Natural killer cell (primary cell): Measurements from ENCODE around the gene SLC26A3. TPM values are rescaled to one million over a fixed set of nuclear protein-coding genes. Genes with fewer than 3 reads are reported as not detected.

ENCODE experiments used
- ATAC-seq, 3 donors: fragments of 150-1000 bp in 2 of 3; fragments of 200-7000 bp in 1 of 3; cut with Tn5 transposase; 1 replicate in 1 of 3; 2 replicates in 2 of 3; pipeline ENCODE4 v1.10.0; 2021; ENCODE audit warnings: mild to moderate bottlenecking in 2 of 3, moderate library complexity in 2 of 3
- DNase-seq, 2 donors: peaks; one replicate each; pipeline versions ENCODE4 v3.0.0 to v3.0.0-alpha.2; 2013 to 2021; ENCODE audit warnings: mixed read lengths in 1 of 2
- H3K27ac ChIP-seq: one replicate; pipeline ENCODE4 v1.5.1; 2013; ENCODE audit warnings: mild to moderate bottlenecking, low read length
- H3K27me3 ChIP-seq: one replicate; pipeline ENCODE4 v1.6.1; 2013; ENCODE audit warnings: low read length; ENCODE audit not compliant: control insufficient read depth, insufficient read depth
- H3K36me3 ChIP-seq: one replicate; pipeline ENCODE4 v1.6.1; 2013; ENCODE audit warnings: low read length; ENCODE audit not compliant: control insufficient read depth, insufficient read depth
- H3K4me1 ChIP-seq: one replicate; pipeline ENCODE4 v1.6.1; 2013; ENCODE audit warnings: low read length; ENCODE audit not compliant: control insufficient read depth, insufficient read depth
- H3K4me3 ChIP-seq: one replicate; pipeline ENCODE4 v1.5.1; 2013; ENCODE audit warnings: low read length
- H3K9me3 ChIP-seq: one replicate; pipeline ENCODE4 v1.6.1; 2013; ENCODE audit warnings: low read length; ENCODE audit not compliant: control insufficient read depth, insufficient read depth
- H3K27ac Mint-ChIP-seq, 2 donors: one replicate each; pipeline ENCODE4 v1.8.0; 2022; ENCODE audit warnings: mild to moderate bottlenecking in 2 of 2, mixed read lengths in 2 of 2, moderate library complexity in 1 of 2
- H3K27me3 Mint-ChIP-seq, 2 donors: one replicate each; pipeline ENCODE4 v1.8.0; 2022; ENCODE audit warnings: low read depth in 2 of 2, mixed read lengths in 2 of 2
- H3K36me3 Mint-ChIP-seq: one replicate; pipeline ENCODE4 v1.8.0; 2022; ENCODE audit warnings: mixed read lengths
- H3K4me1 Mint-ChIP-seq, 2 donors: one replicate each; pipeline ENCODE4 v1.8.0; 2022; ENCODE audit warnings: mixed read lengths in 2 of 2
- H3K4me3 Mint-ChIP-seq: one replicate; pipeline ENCODE4 v1.8.0; 2022; ENCODE audit warnings: mild to moderate bottlenecking, moderate library complexity, mixed read lengths
- H3K9me3 Mint-ChIP-seq, 2 donors: one replicate each; pipeline ENCODE4 v1.8.0; 2022; ENCODE audit warnings: mixed read lengths in 2 of 2
- WGBS: methylation state at CpG from one replicate; pipeline ENCODE4 v1.1.7; 2013; ENCODE audit warnings: missing lambda C conversion rate; ENCODE audit not compliant: insufficient coverage; 5-methylcytosine and 5-hydroxymethylcytosine counted together
- intact Hi-C: fragments of 100-400 bp; cut with micrococcal nuclease; formaldehyde crosslinking; loops from one replicate; pipeline ENCODE4 v1.14.2; 2022
- total RNA-seq, 4 donors: library from RNA; stranded (reverse); fragments of 120-200 nt in 1 of 4; gene quantifications; one replicate each; pipeline versions ENCODE4 v1.2.3 to v1.2.4, GENCODE V29; 2013 to 2022
- TF ChIP-seq, protein P1 (sequence below): fragments of 200-600 bp; IDR thresholded peaks from one replicate; pipeline ENCODE4 v1.8.0; 2022; ENCODE audit warnings: antibody characterized with exemption

Gene SLC26A3
- total RNA-seq, 3 donors from 2014 or later (not counting 1 experiment from before 2014, with no cell fraction given) = not detected

DNA sequence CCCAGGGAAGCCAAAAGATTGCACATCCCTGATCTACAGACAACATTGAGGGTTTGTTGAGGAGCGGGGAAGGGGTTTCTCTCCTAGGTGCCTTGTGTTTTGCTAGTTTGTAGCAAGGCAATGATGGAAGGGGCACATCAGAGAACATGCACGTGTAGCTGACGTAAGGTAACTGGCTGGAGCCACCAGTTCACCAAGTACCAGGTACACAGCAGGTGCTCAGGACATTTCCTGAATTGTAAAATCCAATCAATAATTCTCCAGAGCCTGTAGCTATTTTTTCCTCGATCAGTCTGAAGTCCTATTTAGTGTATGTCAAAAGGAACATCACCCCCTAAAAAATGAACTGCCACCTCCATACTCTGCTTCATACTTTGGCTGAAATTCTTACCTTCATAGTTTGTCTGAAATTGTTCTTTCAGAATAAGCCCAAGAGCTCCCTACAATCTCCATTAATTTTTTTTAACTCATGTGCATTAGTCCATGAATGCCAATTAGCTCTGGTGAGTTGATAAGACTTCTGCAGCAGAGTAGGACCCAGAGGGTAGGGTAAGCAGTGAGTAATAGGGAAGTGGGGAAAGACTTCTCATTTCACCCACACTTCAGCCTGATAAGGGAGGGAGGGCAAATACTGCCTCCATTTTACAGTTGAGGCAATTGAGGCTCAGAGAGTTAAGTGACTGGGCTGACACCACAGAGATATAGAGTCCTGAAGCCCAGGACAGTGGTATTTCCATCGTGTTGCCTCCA lies 36.0 kb upstream of the SLC26A3 start:
- ATAC-seq (no peak), DNase-seq (no peak)
- Histone ChIP-seq H3K9me3 (no peaks in the 10 kb centered on the region), H3K27ac (no peak overlapping the region), H3K36me3 (no peaks in the 10 kb centered on the region), H3K4me3 (no peak overlapping the region), H3K27me3 (no peaks in the 10 kb centered on the region), H3K4me1 (no peaks in the 10 kb centered on the region)
- no peak overlapping the region for H3K4me3 Mint-ChIP-seq
- H3K4me1 Mint-ChIP-seq = no peaks in the 10 kb centered on the region
- peaks cover 0 to 7% of the 10 kb centered on the region in 2 donors for H3K27me3 Mint-ChIP-seq
- H3K27ac Mint-ChIP-seq = no peak overlapping the region
- no peaks in the 10 kb centered on the region for H3K36me3 Mint-ChIP-seq
- peaks cover 0 to 3% of the 10 kb centered on the region in 2 donors for H3K9me3 Mint-ChIP-seq
- TF ChIP-seq, protein P1, sequence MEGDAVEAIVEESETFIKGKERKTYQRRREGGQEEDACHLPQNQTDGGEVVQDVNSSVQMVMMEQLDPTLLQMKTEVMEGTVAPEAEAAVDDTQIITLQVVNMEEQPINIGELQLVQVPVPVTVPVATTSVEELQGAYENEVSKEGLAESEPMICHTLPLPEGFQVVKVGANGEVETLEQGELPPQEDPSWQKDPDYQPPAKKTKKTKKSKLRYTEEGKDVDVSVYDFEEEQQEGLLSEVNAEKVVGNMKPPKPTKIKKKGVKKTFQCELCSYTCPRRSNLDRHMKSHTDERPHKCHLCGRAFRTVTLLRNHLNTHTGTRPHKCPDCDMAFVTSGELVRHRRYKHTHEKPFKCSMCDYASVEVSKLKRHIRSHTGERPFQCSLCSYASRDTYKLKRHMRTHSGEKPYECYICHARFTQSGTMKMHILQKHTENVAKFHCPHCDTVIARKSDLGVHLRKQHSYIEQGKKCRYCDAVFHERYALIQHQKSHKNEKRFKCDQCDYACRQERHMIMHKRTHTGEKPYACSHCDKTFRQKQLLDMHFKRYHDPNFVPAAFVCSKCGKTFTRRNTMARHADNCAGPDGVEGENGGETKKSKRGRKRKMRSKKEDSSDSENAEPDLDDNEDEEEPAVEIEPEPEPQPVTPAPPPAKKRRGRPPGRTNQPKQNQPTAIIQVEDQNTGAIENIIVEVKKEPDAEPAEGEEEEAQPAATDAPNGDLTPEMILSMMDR = no peak
- WGBS = 84% methylated on average over 5 of the region's 5 CpGs
- intact Hi-C loops = no loop called here

DNA sequence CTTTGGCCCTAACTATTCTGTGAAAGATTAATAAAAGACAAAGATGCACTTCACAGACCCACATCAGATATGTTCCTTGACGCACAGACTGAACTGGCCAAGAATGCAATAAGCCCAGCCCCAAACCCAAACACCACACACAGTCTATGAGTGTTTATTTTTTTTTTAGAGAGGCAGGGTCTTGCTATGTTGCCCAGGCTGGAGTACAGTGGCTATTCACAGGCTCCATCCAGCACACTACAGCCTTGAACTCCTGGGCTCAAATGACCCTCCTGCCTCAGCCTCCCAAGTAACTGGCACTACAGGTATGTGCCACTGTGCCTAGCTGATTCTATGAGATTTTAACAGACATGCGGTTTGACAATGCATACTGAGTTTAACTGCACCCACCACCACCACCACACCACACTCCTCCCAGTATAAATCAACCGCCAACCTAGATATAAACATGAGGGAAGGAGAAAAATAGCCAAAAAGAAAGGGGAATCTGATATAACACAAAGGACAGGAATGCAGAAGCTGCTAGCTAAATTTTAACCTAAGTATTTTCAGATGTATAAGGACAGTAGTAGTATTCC lies 35.1 kb upstream of the SLC26A3 start:
- DNase-seq = no peak
- Mint-ChIP-seq H3K27ac (no peak overlapping the region), H3K4me3 (no peak overlapping the region), H3K27me3 (peaks cover 0 to 9% of the 10 kb centered on the region in 2 donors), H3K4me1 (no peaks in the 10 kb centered on the region), H3K36me3 (no peaks in the 10 kb centered on the region), H3K9me3 (peaks cover 0 to 3% of the 10 kb centered on the region in 2 donors)
- H3K27ac ChIP-seq = no peak overlapping the region
- H3K4me3 ChIP-seq = no peak overlapping the region
- intact Hi-C loops = no loop called here
- no peaks in the 10 kb centered on the region for H3K27me3 ChIP-seq
- no peaks in the 10 kb centered on the region for H3K4me1 ChIP-seq
- no peaks in the 10 kb centered on the region for H3K36me3 ChIP-seq
- 82% methylated on average over 2 of the region's 3 CpGs for WGBS
- H3K9me3 ChIP-seq = no peaks in the 10 kb centered on the region
- TF ChIP-seq, protein P1 = no peak
- ATAC-seq = no peak

DNA sequence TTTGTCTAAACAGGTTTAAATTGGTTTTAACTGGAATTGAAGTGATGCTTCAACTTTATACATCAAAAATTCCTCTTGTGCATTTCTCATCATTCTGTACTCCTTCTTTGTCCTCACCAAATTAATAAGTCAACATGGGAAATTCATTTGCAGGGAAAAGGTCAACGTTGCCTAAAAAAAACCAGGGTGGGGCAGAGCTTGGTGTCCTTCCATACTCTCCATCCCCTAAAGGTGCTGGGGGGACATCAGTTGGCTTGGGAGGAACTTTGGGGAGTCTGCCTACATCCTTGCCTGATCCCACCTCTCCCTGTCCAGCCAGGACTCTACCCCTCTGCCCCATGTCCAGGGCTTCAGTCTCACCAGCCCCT lies 34.1 kb upstream of the SLC26A3 start:
- Histone ChIP-seq H3K4me3 (no peak overlapping the region), H3K9me3 (no peaks in the 10 kb centered on the region), H3K27me3 (no peaks in the 10 kb centered on the region), H3K27ac (no peak overlapping the region), H3K4me1 (no peaks in the 10 kb centered on the region), H3K36me3 (no peaks in the 10 kb centered on the region)
- TF ChIP-seq, protein P1 = no peak
- DNase-seq (no peak), ATAC-seq (no peak)
- intact Hi-C loops = no loop called here
- H3K27ac Mint-ChIP-seq = no peak overlapping the region
- no peak overlapping the region for H3K4me3 Mint-ChIP-seq
- 100% methylated on average over 1 of the region's 1 CpG for WGBS
- H3K27me3 Mint-ChIP-seq = peaks cover 0 to 9% of the 10 kb centered on the region in 2 donors
- H3K4me1 Mint-ChIP-seq = no peaks in the 10 kb centered on the region
- H3K9me3 Mint-ChIP-seq = peaks cover 0 to 3% of the 10 kb centered on the region in 2 donors
- no peaks in the 10 kb centered on the region for H3K36me3 Mint-ChIP-seq
